ENCODE measurements around the gene BHLHE41.

BHLHE41 gene

GRCh38 chr12:26134540-26134939 is 9.7 kb upstream of the BHLHE41 start:
- no peak for DNase-seq (ENCODE audit: low spot score)

GRCh38 chr12:26133521-26133920 is 8.7 kb upstream of the BHLHE41 start:
- no peak for DNase-seq (ENCODE audit: low spot score)

GRCh38 chr12:26132866-26133265 is 8.0 kb upstream of the BHLHE41 start:
- no peak for DNase-seq (ENCODE audit: low spot score)

- DNase-seq (ENCODE audit: low spot score): no peak
Measured at GRCh38 chr12:26131936-26132335, 7.1 kb upstream of the BHLHE41 start.

DNA sequence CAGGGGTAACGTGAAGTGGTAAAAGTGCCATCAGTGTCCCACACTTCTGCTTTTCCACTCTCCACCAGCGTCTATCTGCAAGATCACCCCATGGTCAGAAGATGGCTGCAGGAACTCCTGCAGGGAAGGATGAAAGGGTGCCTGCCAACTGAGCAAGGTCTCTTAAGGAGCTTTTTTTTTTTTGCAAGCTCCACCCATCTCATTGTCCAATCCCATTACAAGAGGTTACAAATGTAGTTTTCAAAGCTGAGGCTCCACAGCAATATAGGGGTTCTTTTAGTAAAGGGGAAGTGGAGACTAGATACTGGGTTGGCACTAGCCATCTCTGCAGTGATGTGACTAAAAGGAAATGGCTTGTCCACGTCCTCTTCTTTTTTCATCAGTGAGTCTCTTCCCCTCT is 5.9 kb upstream of the BHLHE41 start:
- no peak for DNase-seq (ENCODE audit: low spot score)

GRCh38 chr12:26128168-26128567 is 3.3 kb upstream of the BHLHE41 start:
- DNase-seq (ENCODE audit: low spot score): no peak

GRCh38 chr12:26127404-26127803 is 2.6 kb upstream of the BHLHE41 start:
- no peak for DNase-seq (ENCODE audit: low spot score)

- no peak for DNase-seq (ENCODE audit: low spot score)
Measured at GRCh38 chr12:26126340-26127284, 1.8 kb upstream of the BHLHE41 start.

DNA sequence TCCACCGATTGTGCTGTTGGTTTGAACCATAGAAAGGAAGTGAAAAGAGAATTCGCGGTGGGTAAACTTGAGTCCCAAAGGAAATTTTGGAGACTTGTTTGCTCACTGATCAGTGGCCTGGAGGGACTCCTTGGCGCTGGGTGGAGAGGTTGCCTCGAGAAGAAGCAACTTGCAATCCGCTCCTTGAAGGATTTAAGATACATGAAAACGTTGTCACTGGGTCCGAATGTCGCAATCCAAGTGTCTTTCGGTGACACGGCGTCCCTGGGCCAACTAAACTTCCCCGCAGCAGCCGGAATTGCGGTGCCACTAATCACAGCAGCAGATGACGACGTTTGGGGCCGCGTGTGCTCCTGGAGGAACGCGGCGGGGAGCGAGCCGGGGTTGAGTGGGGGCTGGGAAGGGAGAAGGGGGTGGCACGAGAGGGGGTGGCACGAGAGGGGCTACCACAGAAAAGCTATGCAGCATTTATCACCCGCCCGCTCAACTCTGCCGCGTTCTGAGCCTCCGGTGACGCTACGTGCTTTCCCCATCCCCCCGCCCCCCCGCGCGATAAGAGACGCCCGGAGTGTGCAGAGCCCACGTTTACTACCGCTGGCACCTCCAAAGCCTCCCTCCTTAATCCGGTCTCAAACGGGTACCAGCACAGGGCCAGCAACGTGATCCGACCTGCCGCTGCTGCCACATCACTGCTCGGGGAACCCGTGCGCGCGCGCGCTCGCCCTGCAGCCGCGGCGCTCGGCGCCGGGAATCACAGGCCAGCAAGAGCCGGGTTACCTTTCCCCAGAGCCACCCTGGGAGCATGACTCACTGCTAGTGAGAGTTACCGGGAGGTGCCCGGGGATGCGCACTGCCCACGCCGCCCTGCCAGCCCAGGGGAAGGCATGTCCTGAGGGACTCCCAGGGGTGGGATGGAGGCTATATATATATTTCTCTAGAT is 833 bp upstream of the BHLHE41 start:
- no peak for DNase-seq (ENCODE audit: low spot score)

- DNase-seq (ENCODE audit: low spot score): no peak
Measured at GRCh38 chr12:26123482-26123980, 1.3 kb downstream of the BHLHE41 start.

DNA sequence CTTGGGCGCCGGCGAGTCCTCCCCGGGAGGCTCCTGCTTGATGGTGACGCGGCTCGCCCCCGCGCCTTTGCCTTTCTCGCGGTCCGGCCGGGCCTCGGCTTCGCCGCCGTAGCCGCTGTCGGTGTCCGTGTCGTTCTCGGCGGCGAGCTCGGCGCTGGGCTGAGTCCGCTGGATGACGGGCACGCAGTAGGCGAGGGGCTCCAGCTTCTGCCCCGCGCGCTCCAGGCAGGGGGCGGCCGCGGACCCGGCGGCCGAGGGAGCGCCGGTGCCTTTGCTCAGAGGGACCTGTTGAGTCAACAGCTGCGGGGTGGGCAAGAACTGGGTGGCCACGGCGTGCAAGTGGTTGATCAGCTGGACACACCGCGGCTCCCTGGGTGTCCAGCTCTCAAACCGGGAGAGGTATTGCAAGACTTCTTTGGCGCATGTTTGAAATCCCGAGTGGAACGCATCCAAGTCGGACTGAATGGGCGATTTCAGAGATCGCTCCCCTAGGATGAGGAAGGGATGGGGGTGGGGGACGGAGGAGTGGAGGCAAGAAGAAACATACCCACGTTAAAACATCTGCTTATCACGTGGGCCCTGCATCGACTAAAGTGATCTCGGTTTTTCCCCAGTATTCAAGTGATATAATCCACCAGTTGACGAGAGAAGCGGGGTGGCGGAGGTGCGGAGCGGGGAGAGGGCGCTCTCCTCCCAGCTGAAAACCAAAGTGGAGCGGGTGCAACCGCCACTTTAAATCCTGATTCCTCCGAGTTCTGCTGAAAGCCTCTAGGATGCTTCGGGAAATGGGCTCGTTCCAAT is 2.0 kb downstream of the BHLHE41 start:
- DNase-seq (ENCODE audit: low spot score): no peak

- DNase-seq (ENCODE audit: low spot score): no peak
Measured at GRCh38 chr12:26122061-26122680, 2.7 kb downstream of the BHLHE41 start.

- DNase-seq (ENCODE audit: low spot score): no peak
Measured at GRCh38 chr12:26121323-26122060, 3.3 kb downstream of the BHLHE41 start.

GRCh38 chr12:26120561-26121274 is 4.1 kb downstream of the BHLHE41 start:
- DNase-seq (ENCODE audit: low spot score): no peak

DNA sequence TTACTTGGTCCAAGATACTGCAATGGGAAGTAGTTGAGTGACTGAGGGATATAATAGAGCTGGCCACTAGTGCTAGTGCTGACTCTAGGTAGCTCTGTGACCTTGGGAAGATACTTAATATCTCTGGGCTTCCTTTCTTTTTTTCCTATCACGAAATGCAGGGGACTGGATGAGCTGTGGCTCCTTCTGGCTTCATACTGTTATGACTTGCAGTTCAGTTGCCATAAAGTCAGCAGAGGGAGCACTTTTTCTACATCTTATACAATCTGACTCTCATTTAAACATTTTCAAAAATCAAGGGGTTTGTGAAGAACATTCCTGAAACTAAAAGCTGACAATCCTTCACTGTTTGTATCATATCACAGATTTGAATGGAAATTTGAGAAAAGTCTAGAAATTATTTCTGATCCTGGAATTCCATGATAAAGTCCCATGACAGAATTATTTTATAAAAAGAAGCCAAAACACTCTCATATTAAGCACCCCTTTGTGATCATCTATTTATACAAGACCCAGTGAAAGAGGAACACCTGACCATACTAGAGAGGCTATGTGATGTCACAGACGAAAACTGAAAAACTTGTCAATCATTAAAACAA is 5.3 kb downstream of the BHLHE41 start:
- no peak for DNase-seq (ENCODE audit: low spot score)

DNA sequence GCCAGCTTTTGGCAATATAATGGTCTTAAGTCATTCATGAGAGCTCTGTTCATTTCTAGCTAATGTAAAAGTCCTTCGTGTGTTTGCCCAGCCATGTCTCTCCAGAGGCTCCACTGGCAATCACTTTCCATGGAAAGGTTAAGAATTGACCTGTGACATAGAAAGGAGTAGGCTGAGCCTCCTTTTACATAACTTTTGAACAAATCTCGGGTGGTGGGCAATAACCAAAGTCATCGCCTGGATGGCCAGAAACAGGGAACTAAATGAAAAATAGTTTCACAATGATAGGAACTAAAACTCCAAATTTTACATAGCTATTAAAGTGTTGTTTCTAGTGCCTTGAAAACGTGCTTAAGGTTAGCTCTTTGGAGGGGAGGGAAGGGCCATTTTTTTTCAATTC is 6.5 kb downstream of the BHLHE41 start:
- DNase-seq (ENCODE audit: low spot score): no peak

- no peak for DNase-seq (ENCODE audit: low spot score)
Measured at GRCh38 chr12:26116829-26117715, 7.8 kb downstream of the BHLHE41 start.

GRCh38 chr12:26114720-26115401 is 10.0 kb downstream of the BHLHE41 start:
- DNase-seq (ENCODE audit: low spot score): no peak
